Stimulated activated CD4-positive, alpha-beta T cell treated with anti-CD3 and anti-CD28 coated beads, Interleukin-15, amount 100 ng/mL, for 48 hours (primary cell): ENCODE data around the gene TNP1.
A peak's percentile ranks its signal among the peaks of the same experiment; 100 is the strongest.

Source experiments
- DNase-seq, 2 donors: peaks; one replicate each; pipeline ENCODE4 v3.0.0-alpha.2; 2020; ENCODE audit warnings: low read depth in 2 of 2

The TNP1 gene

DNA sequence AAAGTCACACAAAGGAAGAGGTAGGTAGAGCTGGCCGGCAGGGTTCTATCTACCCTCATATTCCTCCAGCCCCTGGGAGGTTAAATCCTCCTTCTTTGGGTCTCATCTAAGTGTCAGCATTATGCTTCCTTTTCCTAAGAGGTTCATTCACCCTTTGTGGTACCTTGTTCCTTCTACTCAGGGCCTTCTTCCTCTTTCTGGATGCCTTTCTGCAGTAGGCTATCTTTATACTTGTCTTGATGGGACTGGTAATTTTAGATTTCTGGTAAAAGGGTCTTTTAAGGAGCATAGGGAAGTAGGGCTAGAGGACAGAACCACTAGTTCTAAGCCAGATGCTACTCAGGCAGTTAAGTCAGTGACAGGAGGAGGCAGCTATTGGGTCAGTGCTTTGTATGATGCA is 13.7 kb upstream of the TNP1 start:
- DNase-seq, result no peak

DNA sequence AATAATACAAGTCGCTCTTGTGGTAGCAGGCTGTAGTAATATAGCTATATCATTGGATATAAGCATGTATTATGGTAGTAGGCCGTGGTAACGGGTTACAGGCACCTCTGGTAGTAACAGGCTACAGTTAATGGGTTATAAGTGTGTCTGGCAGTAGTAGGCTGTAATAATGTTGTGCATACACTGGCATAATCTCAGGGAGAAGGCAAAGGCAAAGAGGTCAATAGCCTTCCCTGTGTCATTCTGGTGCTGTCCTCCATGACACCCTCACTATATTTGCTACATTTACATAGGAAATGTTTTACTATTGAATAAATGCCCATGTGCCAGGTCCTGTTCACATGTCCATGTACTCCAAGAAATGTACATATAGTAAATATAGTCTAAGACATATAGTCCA is 12.8 kb upstream of the TNP1 start:
- DNase-seq, result no peak

DNA sequence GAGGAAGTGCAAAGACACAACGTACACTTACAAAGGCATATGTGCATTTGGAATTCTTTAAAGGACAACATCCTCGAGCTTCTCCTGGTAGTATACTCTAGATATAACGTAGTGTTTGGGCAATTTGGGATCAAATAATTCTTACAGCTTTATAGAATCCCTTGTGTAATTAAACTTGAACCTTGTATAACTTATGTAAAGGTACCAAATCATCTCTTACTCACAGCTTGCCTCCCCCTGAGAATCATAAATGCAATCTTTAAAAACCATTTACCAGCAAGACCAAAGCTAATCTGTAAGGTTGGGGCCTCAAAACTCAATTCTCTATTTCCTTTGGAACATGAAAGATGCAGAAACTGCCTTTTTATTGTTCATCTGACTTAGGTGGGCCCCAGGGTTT is 12.2 kb upstream of the TNP1 start:
- DNase-seq, result no peak

DNA sequence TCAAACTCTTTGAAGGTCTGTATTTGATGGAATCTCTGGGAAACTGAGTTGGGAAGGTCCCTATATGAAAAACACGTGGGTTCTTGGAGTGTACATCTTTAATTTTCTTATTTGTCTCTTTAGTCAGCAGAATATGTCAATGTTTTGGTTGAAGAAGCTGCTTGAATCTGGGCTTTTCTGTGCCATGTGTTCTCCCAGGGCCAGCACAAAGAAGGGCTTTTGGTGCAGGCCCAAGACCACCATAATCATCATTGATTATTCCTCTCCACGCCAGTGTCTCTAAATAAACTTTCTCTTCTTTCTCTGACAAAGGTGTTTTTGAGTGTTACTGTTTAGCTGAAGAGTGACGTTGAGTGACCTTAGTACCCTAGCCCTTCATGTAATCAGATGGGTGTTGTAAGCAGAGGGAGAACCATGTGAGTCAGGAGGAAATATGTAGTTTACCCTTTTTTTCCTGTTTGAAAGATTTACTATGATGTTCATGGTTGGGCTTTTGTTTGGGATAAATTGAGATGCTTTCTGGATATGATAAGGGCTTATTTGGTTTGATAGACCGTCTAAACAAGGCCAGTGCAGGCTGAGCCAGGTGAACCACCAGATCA is 11.6 kb upstream of the TNP1 start:
- DNase-seq, result no peak

DNA sequence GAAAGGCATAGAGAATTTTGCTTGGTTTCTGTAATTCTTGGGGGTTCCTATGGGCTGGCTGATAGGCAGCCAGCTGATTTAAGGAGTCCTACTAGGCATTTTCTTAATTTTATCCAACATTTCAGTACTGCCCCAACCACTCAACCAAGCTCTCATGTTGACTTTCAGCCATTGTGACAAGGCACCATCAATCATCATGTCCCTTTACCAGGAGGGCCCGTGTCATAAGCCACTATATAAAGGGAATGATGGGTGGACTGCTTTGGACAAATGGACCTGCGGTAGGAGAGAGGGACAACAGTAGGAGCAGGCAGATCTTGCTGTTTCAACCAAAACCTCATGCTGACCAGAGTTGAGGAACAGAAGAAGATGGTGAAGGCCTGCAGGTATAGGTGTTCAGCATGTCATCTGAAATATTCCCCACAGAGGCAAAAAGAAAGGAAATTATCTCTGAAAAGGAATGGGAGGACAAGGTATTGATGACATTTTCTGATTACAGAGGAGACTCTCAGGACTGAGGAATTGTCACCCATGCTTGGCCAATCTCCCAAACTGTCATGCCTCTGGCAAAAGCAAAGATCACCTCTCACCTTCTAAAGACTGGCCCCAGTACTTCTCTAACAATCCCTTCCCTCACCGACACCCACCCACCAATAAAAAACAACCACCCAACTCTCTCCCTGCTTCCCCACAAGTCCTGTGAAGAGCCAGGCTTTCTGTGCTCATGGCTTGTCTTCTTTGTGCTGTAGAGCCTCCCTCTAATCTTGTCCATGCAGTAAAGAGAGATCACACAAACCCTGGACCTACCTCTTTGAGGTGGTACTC is 10.9 kb upstream of the TNP1 start:
- no peak for DNase-seq

DNA sequence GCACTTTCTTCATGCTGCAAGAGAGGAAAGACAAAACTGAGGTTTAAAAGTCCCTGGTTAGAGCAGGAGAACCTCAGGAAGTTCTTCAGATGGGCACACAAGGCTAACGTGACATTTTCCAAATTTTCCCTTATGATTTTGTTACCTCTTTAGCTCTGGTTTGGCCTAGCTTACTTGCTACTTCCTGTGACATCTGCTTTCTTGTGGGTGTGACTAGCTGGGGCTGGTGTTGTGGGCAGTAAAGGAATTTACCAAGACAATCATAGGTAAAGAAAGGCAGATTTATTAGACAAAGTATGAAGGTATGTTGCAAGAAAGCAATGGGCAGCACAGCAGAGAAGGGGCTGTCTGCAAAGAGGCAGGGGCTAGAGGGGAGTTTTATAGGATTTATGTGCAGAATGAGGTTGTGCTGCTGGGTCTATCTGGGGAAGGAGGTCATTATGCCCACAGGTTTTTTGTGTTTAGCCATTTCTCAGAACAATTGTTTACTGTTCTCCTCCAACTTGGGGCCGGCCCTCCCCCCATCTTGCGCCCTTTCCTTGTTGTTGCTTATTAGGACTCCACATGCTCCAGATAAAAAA is 6.7 kb upstream of the TNP1 start:
- no peak for DNase-seq

DNA sequence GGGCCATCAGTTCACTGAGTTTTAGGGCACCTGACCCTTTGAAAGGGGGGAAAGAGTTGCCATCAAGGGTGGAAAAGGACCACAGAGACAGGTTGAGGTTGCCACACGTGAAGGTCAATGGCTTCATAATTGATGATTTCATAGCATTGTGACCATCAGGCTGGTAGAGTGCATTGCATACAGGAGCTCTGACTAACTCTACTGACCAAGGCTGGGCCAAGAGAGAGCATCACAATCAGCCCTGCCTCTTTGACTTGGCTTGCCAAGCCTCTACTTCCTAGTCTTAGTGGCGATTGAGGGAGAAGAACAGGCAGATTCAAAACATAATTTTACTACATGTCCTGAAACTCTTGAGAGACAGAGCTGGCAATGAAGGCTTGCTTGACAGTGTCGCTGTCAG is 5.8 kb upstream of the TNP1 start:
- no peak for DNase-seq

DNA sequence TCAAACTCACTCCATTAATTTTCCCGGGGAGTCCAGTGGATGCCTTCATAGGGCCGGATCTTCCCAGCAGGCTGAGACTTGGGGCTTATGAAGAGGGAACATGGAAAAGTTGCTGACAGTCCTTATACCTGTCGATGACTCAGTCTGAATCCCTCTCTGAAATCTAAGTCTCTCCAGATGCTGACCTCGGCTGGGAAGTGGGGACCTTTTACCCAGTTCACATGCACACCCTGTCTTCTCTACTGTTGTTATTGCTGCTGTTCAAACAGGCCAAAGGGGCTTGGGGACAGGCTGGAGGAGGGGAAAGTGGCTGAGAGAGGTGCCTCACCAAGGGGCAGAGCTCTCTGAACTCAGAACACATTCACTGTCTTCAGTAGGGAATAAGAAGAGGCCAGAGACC is 4.1 kb upstream of the TNP1 start:
- DNase-seq, result no peak

DNA sequence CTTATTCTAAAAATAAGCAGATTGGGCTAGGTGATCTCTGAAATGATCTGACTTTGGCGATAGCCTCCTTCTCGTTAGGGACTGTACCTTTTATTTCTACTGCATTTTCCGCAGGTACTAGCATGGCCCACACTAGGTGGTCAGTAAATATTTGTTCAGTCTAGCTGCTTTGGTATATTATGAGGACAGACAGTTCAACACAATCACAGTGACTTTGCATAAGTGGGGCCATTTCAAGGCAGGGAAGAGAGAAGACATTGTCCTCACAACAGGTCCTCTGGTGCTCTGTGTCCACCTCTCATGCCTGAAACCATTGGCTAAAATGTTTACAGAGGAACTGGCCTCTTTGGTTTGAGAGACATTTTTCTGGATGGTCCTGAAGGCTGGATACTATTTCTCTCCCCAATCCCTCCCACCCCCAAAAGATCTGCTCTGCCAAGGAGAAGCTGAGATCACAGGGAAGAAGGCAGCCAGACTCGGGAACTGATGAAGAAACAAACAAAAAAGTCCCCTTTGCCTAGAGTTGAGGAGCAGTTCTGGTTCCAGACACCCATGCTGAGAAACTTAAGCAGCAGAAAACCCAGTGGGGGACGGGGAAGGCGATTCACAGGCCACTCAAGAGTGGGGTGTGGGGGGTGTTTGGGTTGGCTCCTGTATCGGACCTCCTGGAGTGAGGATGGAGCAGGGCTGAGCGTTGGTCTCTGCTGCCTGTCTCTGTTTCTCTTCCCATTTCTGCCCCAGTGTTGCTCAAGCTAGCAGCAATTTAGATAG is 2.9 kb upstream of the TNP1 start:
- DNase-seq, result no peak

DNA sequence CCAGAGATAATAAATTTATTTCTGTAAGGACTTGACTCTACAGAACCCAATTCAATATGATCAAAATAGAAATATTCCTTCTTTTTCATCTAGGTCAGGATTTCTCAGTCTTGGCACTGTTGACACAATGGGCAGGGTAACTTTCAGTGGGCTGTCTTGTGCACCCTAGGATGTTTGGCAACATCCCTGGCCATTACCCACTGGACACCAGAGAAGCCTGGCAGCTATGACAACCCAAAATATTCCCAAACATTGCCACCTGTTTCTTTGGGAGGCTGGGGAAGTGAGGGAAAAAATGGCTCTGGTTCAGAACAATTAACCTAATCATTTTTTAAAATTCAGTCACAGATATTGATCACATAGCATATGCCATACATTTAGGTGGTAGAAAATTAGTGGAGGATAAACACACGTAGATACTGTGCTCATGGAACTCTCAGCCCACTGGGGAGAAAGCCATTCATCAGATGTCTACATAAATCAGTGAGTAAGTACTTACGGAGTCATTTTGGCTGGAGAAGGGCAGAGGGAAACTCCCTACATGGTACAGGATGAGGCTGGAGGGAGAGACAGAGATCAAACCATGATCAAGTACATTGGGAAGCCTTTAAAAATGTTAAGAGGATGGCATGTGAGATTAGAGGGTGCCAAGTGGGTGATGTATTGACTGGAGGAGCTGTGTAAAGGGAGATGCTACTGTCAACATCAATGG is 718 bp upstream of the TNP1 start:
- DNase-seq, result no peak

DNA sequence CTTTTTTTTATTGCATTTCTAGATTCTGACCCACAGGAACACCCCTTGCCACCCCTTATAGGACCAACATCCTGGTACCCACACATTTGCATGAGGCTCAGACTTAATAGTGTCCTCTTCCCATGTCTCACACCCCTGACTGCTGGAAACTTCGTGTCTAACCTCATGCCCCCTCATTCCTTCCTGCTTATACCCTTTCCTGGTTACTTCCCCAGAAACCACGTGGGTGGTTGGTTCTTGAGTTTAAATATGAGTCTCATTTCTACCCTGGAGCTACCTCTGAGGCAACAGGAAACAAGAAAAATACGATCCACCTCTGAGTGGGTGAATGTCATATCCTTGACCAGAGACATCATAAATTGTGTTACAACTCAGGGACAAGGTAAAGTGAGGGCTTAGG is 1.6 kb downstream of the TNP1 start:
- peak; percentile 17 to 19 for DNase-seq

DNA sequence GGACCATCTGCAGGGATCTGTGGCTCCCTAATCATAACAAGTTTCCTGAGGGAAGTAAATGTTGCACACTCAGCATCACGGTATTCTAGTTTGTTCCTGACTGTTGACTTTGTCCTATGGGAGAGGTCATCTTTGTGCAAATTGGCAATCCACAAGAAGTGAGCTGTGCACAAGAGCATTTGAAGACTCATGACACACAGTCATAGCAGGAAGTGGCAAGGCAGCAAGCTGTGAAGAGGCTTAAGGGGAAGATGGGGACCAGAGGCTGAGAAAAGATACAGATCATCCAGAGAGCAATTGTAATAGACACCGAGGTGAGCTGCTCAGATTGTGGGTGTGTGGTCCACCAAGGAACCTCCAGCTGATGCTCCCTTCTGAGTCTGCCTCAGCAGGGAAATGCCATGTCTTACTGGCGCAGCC is 2.7 kb downstream of the TNP1 start:
- DNase-seq, result peak in 1 of 2 donors; percentile 7

DNA sequence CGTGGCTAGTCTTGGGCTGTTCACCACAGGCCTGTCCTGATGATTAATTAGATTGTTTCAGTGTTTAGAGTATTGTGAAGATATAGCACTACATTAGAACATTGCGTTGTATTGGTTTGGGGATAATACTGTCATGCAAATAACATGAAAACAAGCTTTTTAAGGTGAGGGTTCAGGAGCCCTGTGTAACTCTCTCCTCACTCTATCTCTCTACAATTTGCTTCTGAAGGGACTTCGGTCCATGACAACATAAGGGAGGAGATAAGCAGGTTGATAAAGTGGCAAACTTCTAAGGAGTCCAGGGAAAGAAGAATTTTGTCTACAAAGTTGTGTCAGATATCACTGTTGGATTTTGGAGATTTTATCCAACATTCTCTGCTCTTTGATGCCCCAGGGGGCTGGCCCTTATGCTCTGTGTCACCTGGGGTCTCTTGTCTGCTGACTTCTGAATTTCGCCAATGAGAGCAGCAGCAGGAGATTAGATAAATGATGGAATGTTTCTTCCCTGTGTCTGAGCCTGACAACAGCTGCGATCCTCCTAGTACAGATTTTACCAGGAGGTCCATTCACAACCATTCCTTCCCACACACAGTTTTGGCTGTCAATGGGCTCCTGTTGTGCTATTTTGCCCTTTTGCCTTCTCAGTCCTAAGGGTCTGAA is 3.3 kb downstream of the TNP1 start:
- DNase-seq, result no peak

DNA sequence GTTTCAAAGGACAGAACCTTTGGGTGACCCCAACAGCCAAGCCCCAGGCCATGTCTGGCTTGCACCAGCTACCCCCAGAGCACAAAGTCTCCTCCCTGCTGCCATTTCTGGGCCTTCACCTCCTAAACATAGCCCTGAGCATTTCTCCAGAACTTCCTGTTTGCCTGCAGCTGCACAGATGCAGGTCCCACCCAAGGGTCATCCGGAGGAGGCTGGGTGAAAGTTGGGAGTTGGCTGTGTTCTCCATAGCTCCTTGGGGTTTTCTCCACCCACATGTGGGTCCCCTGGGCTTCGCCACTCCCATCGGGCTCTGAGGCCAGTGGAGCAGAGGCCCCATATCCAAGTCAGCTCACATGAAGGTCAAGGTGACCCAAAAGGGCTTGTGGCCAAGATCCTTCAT is 4.3 kb downstream of the TNP1 start:
- DNase-seq, result no peak

DNA sequence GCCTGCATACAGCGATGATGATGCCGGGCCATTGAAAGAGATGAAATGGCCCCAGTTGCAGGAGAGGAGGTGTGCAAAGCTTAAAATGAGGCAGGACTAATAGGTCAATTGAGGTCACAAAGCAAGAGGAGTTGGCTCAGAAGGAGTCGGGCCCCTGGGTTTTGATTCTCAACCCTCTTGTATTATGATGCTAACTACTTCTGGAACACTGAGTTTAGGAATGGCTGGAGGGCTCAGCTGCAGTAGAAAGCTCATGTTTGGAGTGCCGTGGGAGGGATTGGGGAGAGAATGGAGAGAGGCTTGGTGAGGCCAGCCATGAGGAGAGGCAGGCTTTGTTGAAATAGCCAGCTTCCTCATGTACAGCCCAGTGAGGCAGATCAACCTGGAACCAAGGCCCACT is 4.8 kb downstream of the TNP1 start:
- DNase-seq, result no peak

DNA sequence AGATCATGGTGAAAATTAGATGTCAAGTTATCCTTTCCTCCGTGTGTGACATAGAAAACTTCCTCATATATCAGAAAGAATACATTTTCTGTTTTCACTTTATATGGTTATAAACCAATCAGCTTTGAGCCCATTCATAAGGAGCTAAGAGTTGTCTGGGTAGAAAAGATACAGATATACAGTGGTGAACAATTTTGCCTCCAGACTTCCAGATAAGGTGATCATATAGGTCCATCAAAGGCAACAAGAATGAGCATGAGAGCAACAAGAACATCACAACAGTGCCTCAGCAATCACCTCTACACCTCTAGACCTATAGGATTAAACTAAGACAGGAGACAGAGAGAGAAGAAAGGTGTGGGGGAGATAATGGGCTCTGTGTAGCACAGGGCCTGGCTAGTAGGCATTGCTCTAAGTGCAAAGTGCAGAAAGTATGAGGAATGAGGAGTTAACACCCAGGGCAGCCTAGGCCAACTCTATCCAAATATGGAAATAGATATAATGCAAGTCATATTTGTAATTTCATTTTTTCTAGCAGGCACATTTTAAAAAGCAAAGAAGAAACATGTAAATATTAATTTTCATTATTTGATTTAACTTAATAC is 8.3 kb downstream of the TNP1 start:
- DNase-seq, result no peak

DNA sequence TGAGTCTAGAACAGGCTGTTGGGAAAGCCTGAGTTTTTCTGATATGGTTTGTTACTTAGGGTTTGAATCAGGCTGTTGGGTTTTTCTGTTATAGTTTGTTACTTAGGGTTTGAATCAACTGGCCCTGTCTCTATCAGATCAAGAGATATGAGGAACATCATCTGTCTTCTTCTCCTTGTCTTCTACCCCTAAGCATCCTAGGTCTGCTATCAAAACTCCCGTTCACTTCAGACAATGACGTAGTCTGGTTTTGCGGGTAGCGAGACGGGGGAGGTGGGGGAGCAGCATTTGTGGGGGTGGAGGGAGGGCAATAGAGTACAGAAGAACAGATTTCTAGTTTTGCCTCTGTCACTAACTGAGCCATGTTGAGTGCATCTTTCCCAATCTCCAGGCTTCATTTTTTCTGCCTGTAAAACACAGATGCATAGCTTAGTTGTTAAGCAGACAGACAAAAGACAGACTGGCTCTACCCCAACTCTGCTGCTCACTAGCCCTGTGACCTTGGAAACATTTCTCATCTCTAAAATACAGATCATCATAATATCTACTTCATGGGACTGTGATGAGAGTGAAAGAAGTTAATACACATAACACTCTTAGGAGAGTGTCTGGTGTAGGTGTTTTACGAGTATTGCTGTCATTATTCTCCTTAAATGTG is 9.1 kb downstream of the TNP1 start:
- DNase-seq, result peak in 1 of 2 donors; percentile 14

DNA sequence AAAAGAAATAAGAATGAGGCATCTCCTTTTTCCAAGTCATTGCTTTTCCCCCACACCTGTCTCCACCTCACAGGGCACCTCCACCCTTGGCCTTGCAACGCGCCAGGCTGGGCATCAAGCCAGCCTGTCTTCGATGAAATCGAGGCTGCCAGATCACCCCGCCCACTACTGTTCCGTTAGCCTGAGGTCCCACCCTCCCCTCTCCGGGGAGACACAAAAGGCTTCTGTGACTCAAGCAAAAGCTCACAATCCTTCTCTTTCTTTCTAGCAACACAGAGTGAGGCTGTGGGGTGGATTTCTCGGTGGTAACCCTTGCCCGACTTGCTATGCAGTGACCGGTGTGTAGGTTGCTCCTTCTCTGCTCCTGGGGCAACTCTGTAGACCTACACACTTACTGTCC is 9.9 kb downstream of the TNP1 start:
- peak in 1 of 2 donors; percentile 19 for DNase-seq

DNA sequence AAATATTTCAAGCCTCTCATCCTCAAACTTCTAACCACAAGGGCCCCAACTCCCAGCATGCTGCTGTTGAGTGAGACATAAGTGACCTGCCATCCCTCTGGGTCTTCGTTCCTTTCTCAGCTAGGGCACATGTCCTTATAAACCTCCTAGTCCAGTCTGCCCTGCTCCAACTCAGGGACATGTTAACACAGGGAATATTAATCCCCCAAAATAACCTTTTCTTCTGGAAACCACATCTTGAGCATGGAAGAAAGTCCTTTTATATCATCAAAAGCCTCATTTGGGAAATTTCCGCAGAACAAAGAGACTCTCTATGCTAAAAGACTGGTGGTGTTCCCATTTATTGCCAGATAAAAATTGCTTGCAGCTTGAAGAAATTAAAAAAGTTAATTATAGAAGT is 14.4 kb downstream of the TNP1 start:
- no peak for DNase-seq

DNA sequence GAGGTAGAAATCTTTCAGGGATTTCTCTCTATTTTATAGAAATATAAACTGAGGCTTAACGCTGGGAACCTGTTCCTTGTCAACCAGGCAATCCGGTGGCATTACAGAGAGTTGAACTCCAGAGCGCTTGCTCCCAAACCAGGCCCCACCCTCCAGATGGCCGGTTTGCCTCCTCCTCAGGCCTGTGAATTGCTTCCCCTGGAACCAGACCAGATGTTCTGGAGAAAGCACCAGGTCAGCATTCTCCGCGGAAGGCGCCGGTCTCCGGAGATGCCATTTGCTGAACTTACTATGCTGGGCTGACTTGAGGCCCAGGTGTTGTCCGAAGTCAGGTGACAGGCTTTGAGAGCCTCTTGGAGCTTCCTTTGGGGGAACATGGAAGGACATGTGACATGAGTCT is 17.2 kb downstream of the TNP1 start:
- no peak for DNase-seq
